Epithelial cell of alveolus of lung (primary cell): ENCODE results near the gene CORT. TPM values are rescaled to one million over a fixed set of nuclear protein-coding genes. Genes with fewer than 3 reads are reported as not detected.

Source experiments
- total RNA-seq: library from RNA; depleted of rRNA; stranded (reverse); fragments of >200 nt; gene quantifications from 2 replicates; pipeline ENCODE4 v1.2.1, GENCODE V29; 2015

Gene CORT
- not detected in 2 replicates for total RNA-seq

GRCh38 chr1:10449751-10450150, at the start of gene CORT:
Gene CORT, plus strand, starts transcription at chr1:10450031. Its CDS starts 193 bp downstream, at chr1:10450224.

GRCh38 chr1:10430216-10431069, 19.4 kb upstream of the CORT start, which contains the start of gene CENPS:
Gene CENPS, plus strand, starts transcription at chr1:10430433. Its CDS starts 85 bp downstream, at chr1:10430518.

GRCh38 chr1:10472220-10473144, 22.7 kb downstream of the CORT start, which contains the start of gene DFFA:
Gene DFFA, minus strand, starts transcription at chr1:10472529. Its CDS starts 71 bp downstream, at chr1:10472458.

GRCh38 chr1:10474613-10475507, 25.0 kb downstream of the CORT start, which contains the start of gene PEX14:
Gene PEX14, plus strand, starts transcription at chr1:10474950. Its CDS starts 17 bp downstream, at chr1:10474967.

Other genes starting within 250 kb of the CORT start
- gene KIF1B, start 239.5 kb upstream of the CORT start, total RNA-seq: 20.4 and 27.8 TPM in 2 replicates
- gene PGD, start 51.0 kb upstream of the CORT start, total RNA-seq: 110 and 327 TPM in 2 replicates
- 7.8 and 9.7 TPM in 2 replicates for gene CENPS, start 19.6 kb upstream of the CORT start, total RNA-seq
- 27.4 and 29.1 TPM in 2 replicates for gene DFFA, start 22.5 kb downstream of the CORT start, total RNA-seq
- 17.8 and 20.8 TPM in 2 replicates for gene PEX14, start 24.9 kb downstream of the CORT start, total RNA-seq